Activated B cell treated with CpG ODN at 0.5 μM for 24 hours (primary cell): ENCODE results near the gene GPR34. TPM values are rescaled to one million over a fixed set of nuclear protein-coding genes. Genes with fewer than 3 reads are reported as not detected.
"Not testable (repeated sequence)": the region's sequence is repeated elsewhere in the genome, so short reads cannot be mapped to it uniquely, and the experiment has no call there.

Source experiments
- ATAC-seq: fragments of 200-7000 bp; cut with Tn5 transposase; one replicate; pipeline ENCODE4 v1.10.0; 2021; ENCODE audit warnings: low read depth, mild to moderate bottlenecking, moderate library complexity
- CTCF ChIA-PET: fragments of 350-600 bp; sonication (Branson Sonifier 250); formaldehyde crosslinking; loops from one replicate; lab custom pipeline; 2021; ENCODE audit warnings: antibody characterized with exemption; lab: Charles Lee
- POLR2A ChIA-PET: fragments of 350-600 bp; sonication (Branson Sonifier 250); formaldehyde crosslinking; loops from one replicate; lab custom pipeline; 2021; ENCODE audit warnings: antibody characterized with exemption; lab: Charles Lee
- DNase-seq: peaks from one replicate; pipeline ENCODE4 v3.0.0; 2022
- H3K27ac Mint-ChIP-seq: one replicate; pipeline ENCODE4 v1.8.0; 2020; ENCODE audit warnings: mixed read lengths
- H3K27me3 Mint-ChIP-seq: one replicate; pipeline ENCODE4 v1.8.0; 2021; ENCODE audit warnings: mixed read lengths
- H3K36me3 Mint-ChIP-seq: one replicate; pipeline ENCODE4 v1.8.0; 2021; ENCODE audit warnings: low read depth, mixed read lengths
- H3K4me1 Mint-ChIP-seq: one replicate; pipeline ENCODE4 v1.8.0; 2021; ENCODE audit warnings: mixed read lengths
- H3K4me3 Mint-ChIP-seq: one replicate; pipeline ENCODE4 v1.8.0; 2020; ENCODE audit warnings: mild to moderate bottlenecking, mixed read lengths
- H3K9me3 Mint-ChIP-seq: one replicate; pipeline ENCODE4 v1.8.0; 2020; ENCODE audit warnings: mixed read lengths
- intact Hi-C: fragments of 100-400 bp; cut with micrococcal nuclease; formaldehyde crosslinking; loops from one replicate; pipeline ENCODE4 v1.15.1; 2024
- total RNA-seq: library from RNA; stranded (reverse); gene quantifications from 2 replicates; pipeline ENCODE4 v1.2.3, GENCODE V29; 2022
- TF ChIP-seq, protein P1 (sequence below): fragments of 200-600 bp; IDR thresholded peaks from one replicate; pipeline ENCODE4 v1.8.0; 2022; ENCODE audit warnings: antibody characterized with exemption, mild to moderate bottlenecking

GPR34 gene
- total RNA-seq = 0.24 and 0.42 TPM in 2 replicates

GRCh38 chrX:41688835-41689234, at the start of gene GPR34:
Gene GPR34 (plus strand): TSS chrX:41688973. CDS start chrX:41695634, 6,661 bp downstream.
- Mint-ChIP-seq H3K4me3 (no peak within 1 kb of the TSS), H3K27ac (no peak within 1 kb of the TSS), H3K36me3 (no peaks in the 10 kb centered on the region), H3K9me3 (no peaks in the 10 kb centered on the region), H3K27me3 (no peaks in the 10 kb centered on the region), H3K4me1 (peaks cover 53% of the 10 kb centered on the region)
- ATAC-seq (no peak), DNase-seq (no peak)
- POLR2A ChIA-PET = interaction anchor here (0.7 to 1.8 kb wide), 3 partner anchors 10 to 17 kb away, joined by 3 to 4 read pairs (median 4); no protein-coding TSS in a partner anchor
- intact Hi-C loops = loop anchor here (2.0 to 5.0 kb wide), 2 partner anchors 16 to 43 kb away; no protein-coding TSS in a partner anchor
- TF ChIP-seq, protein P1, sequence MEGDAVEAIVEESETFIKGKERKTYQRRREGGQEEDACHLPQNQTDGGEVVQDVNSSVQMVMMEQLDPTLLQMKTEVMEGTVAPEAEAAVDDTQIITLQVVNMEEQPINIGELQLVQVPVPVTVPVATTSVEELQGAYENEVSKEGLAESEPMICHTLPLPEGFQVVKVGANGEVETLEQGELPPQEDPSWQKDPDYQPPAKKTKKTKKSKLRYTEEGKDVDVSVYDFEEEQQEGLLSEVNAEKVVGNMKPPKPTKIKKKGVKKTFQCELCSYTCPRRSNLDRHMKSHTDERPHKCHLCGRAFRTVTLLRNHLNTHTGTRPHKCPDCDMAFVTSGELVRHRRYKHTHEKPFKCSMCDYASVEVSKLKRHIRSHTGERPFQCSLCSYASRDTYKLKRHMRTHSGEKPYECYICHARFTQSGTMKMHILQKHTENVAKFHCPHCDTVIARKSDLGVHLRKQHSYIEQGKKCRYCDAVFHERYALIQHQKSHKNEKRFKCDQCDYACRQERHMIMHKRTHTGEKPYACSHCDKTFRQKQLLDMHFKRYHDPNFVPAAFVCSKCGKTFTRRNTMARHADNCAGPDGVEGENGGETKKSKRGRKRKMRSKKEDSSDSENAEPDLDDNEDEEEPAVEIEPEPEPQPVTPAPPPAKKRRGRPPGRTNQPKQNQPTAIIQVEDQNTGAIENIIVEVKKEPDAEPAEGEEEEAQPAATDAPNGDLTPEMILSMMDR = no peak
- CTCF ChIA-PET = no interaction called here

- H3K9me3 Mint-ChIP-seq = peaks cover 16% of the 10 kb centered on the region
- CTCF ChIA-PET = not testable (repeated sequence)
Measured at GRCh38 chrX:41646201-41646600, 42.6 kb upstream of the GPR34 start.

DNA sequence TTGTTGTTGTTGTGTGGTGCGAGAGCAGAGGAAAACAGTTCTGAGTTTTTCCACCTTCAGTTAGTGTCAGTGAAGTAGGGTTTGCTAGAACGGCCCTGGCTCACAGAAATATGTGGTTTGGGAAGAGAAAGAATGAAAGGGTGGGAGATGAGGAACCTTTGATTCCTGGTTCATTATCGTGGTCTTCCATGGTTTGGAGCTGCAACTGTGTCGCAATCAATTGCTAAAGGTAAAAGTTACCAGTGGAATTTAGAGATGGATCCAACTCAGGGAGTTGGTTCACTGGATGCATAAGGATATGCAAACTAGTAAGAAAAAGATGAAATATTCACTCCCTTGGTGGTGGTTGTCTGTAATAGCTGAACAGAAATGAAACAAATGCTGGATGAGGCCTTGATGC, 35.6 kb upstream of the GPR34 start:
- TF ChIP-seq, protein P1 = no peak
- no peak for ATAC-seq
- no peak overlapping the region for H3K27ac Mint-ChIP-seq
- H3K4me1 Mint-ChIP-seq = peaks cover 9% of the 10 kb centered on the region
- no peaks in the 10 kb centered on the region for H3K27me3 Mint-ChIP-seq
- H3K4me3 Mint-ChIP-seq = no peak overlapping the region
- peaks cover 64% of the 10 kb centered on the region for H3K36me3 Mint-ChIP-seq
- H3K9me3 Mint-ChIP-seq = peaks cover 8% of the 10 kb centered on the region
- no peak for DNase-seq
- ChIA-PET CTCF (no interaction called here), POLR2A (no interaction called here)
- intact Hi-C loops = no loop called here

More at GRCh38 chrX:41646201-41646600, 42.6 kb upstream of the GPR34 start:
- ATAC-seq, intact Hi-C loops, H3K27ac Mint-ChIP-seq, H3K4me1 Mint-ChIP-seq, H3K27me3 Mint-ChIP-seq, H3K4me3 Mint-ChIP-seq, DNase-seq, POLR2A ChIA-PET: not testable (repeated sequence)
- H3K36me3 Mint-ChIP-seq = peaks cover 36% of the 10 kb centered on the region

GRCh38 chrX:41655101-41655500, 33.7 kb upstream of the GPR34 start:
- Mint-ChIP-seq H3K9me3 (no peaks in the 10 kb centered on the region), H3K4me1 (peaks cover 9% of the 10 kb centered on the region), H3K27ac (no peak overlapping the region), H3K4me3 (no peak overlapping the region), H3K36me3 (peaks cover 67% of the 10 kb centered on the region), H3K27me3 (no peaks in the 10 kb centered on the region)
- CTCF ChIA-PET = no interaction called here
- intact Hi-C loops = no loop called here
- POLR2A ChIA-PET = no interaction called here
- DNase-seq (no peak), ATAC-seq (no peak)
- TF ChIP-seq, protein P1 = no peak

GRCh38 chrX:41655631-41656030, 33.1 kb upstream of the GPR34 start:
- intact Hi-C loops = no loop called here
- TF ChIP-seq, protein P1 = no peak
- ATAC-seq (no peak), DNase-seq (no peak)
- Mint-ChIP-seq H3K27ac (no peak overlapping the region), H3K27me3 (no peaks in the 10 kb centered on the region), H3K9me3 (no peaks in the 10 kb centered on the region), H3K36me3 (peaks cover 66% of the 10 kb centered on the region), H3K4me1 (peaks cover 9% of the 10 kb centered on the region), H3K4me3 (no peak overlapping the region)
- POLR2A ChIA-PET = no interaction called here
- CTCF ChIA-PET = no interaction called here
